HEK293 (cell line): ENCODE results near the gene FAM221B.

ENCODE experiments used
- CTCF ChIA-PET: fragments of 350-600 bp; formaldehyde crosslinking; extraction: SDS; loops from one replicate; lab custom pipeline; 2021; ENCODE audit warnings: antibody characterized with exemption; lab: Yijun Ruan, JAX
- POLR2A ChIA-PET: fragments of 300-600 bp; formaldehyde crosslinking; extraction: SDS; loops from one replicate; lab custom pipeline; 2020; ENCODE audit warnings: antibody characterized with exemption, inconsistent platforms; lab: Yijun Ruan, JAX
- H3K27ac ChIP-seq: fragments of 200-500 bp; sonication (Bioruptor generic); 2 replicates; pipeline ENCODE4 v1.5.1; 2014; ENCODE audit warnings: low read depth, low read length, control low read depth, inconsistent platforms; ENCODE audit errors: extremely low read depth
- H3K36me3 ChIP-seq, 2 experiments: fragments of 200-500 bp in 1 of 2; sonication (Bioruptor generic) in 1 of 2; 1 replicate in 1 of 2; 2 replicates in 1 of 2; pipeline ENCODE4 v1.5.1; 2014 to 2017; ENCODE audit warnings: inconsistent platforms in 2 of 2, low read length in 2 of 2; ENCODE audit not compliant: control insufficient read depth in 2 of 2, insufficient read depth in 1 of 2
- H3K4me1 ChIP-seq: fragments of 200-500 bp; sonication (Bioruptor generic); 2 replicates; pipeline ENCODE4 v1.5.1; 2014; ENCODE audit warnings: mild to moderate bottlenecking, low read length, inconsistent platforms; ENCODE audit not compliant: control insufficient read depth, insufficient read depth
- H3K4me3 ChIP-seq: 2 replicates; pipeline ENCODE4 v1.5.1; 2011; ENCODE audit warnings: low read depth, mild to moderate bottlenecking, control low read depth, low read length, moderate library complexity
- H3K9me3 ChIP-seq: fragments of 200-500 bp; sonication (Bioruptor generic); 2 replicates; pipeline ENCODE4 v1.5.1; 2014; ENCODE audit warnings: low read depth, low read length, inconsistent platforms; ENCODE audit not compliant: control insufficient read depth, insufficient read depth
- FEZF1 ChIP-seq: fragments of 450-650 bp; formaldehyde crosslinking; IDR thresholded peaks from 2 replicates; pipeline ENCODE4 v1.5.1; 2016; ENCODE audit warnings: missing biosample characterization, missing genetic modification characterization
- MZF1 ChIP-seq: fragments of 450-650 bp; formaldehyde crosslinking; IDR thresholded peaks from 2 replicates; pipeline ENCODE4 v1.5.1; 2017; ENCODE audit warnings: missing biosample characterization, missing genetic modification characterization, borderline replicate concordance
- OSR2 ChIP-seq: fragments of 450-650 bp; formaldehyde crosslinking; IDR thresholded peaks from 2 replicates; pipeline ENCODE4 v1.5.1; 2016; ENCODE audit warnings: missing biosample characterization, missing genetic modification characterization
- PATZ1 ChIP-seq: fragments of 450-650 bp; formaldehyde crosslinking; IDR thresholded peaks from 2 replicates; pipeline ENCODE4 v1.5.1; 2016; ENCODE audit warnings: missing biosample characterization, missing genetic modification characterization
- SALL2 ChIP-seq: fragments of 450-650 bp; formaldehyde crosslinking; IDR thresholded peaks from 2 replicates; pipeline ENCODE4 v1.5.0; 2017; ENCODE audit warnings: missing biosample characterization, mild to moderate bottlenecking, missing genetic modification characterization, borderline replicate concordance
- SP2 ChIP-seq: fragments of 450-650 bp; formaldehyde crosslinking; IDR thresholded peaks from 2 replicates; pipeline ENCODE4 v1.5.1; 2016; ENCODE audit warnings: missing biosample characterization, missing genetic modification characterization
- SP7 ChIP-seq: fragments of 450-650 bp; formaldehyde crosslinking; IDR thresholded peaks from 2 replicates; pipeline ENCODE4 v1.5.1; 2016; ENCODE audit warnings: missing biosample characterization, missing genetic modification characterization
- TRIM28 ChIP-seq: IDR thresholded peaks from 2 replicates; pipeline ENCODE4 v1.6.1; 2011; ENCODE audit warnings: low read length, control low read depth, borderline replicate concordance
- ZBTB26 ChIP-seq: fragments of 450-650 bp; formaldehyde crosslinking; optimal IDR thresholded peaks from 2 replicates; pipeline ENCODE3; 2016; ENCODE audit warnings: missing biosample characterization, mild to moderate bottlenecking, missing genetic modification characterization
- ZNF121 ChIP-seq: fragments of 450-650 bp; formaldehyde crosslinking; IDR thresholded peaks from 2 replicates; pipeline ENCODE4 v1.5.1; 2016; ENCODE audit warnings: missing biosample characterization, missing genetic modification characterization
- ZNF157 ChIP-seq: fragments of 450-650 bp; formaldehyde crosslinking; IDR thresholded peaks from 2 replicates; pipeline ENCODE4 v1.5.1; 2016; ENCODE audit warnings: missing biosample characterization, missing genetic modification characterization
- ZNF223 ChIP-seq: fragments of 450-650 bp; formaldehyde crosslinking; IDR thresholded peaks from 2 replicates; pipeline ENCODE4 v1.5.1; 2016; ENCODE audit warnings: missing biosample characterization, missing genetic modification characterization
- ZNF302 ChIP-seq: fragments of 450-650 bp; formaldehyde crosslinking; IDR thresholded peaks from 2 replicates; pipeline ENCODE4 v1.5.1; 2016; ENCODE audit warnings: missing biosample characterization, missing genetic modification characterization, low read depth
- ZNF324 ChIP-seq: fragments of 450-650 bp; formaldehyde crosslinking; IDR thresholded peaks from 2 replicates; pipeline ENCODE4 v1.5.1; 2016; ENCODE audit warnings: missing biosample characterization, missing genetic modification characterization
- ZNF354C ChIP-seq: fragments of 450-650 bp; formaldehyde crosslinking; IDR thresholded peaks from 2 replicates; pipeline ENCODE4 v1.5.1; 2016; ENCODE audit warnings: missing biosample characterization, missing genetic modification characterization, low read depth, borderline replicate concordance
- ZNF366 ChIP-seq: fragments of 450-650 bp; formaldehyde crosslinking; conservative IDR thresholded peaks from 2 replicates; pipeline ENCODE4 v1.5.1; 2016; ENCODE audit warnings: missing biosample characterization, missing genetic modification characterization
- ZNF48 ChIP-seq: fragments of 450-650 bp; formaldehyde crosslinking; IDR thresholded peaks from 2 replicates; pipeline ENCODE4 v1.5.1; 2016; ENCODE audit warnings: missing biosample characterization, missing genetic modification characterization
- ZNF514 ChIP-seq: fragments of 450-650 bp; formaldehyde crosslinking; IDR thresholded peaks from 2 replicates; pipeline ENCODE4 v1.5.1; 2016; ENCODE audit warnings: missing biosample characterization, missing genetic modification characterization
- ZNF548 ChIP-seq: fragments of 450-650 bp; formaldehyde crosslinking; IDR thresholded peaks from 2 replicates; pipeline ENCODE4 v1.5.1; 2016; ENCODE audit warnings: missing biosample characterization, missing genetic modification characterization
- ZNF629 ChIP-seq: fragments of 450-650 bp; formaldehyde crosslinking; IDR thresholded peaks from 2 replicates; pipeline ENCODE4 v1.5.1; 2017; ENCODE audit warnings: missing biosample characterization, missing genetic modification characterization
- ZNF658 ChIP-seq: fragments of 450-650 bp; formaldehyde crosslinking; IDR thresholded peaks from 2 replicates; pipeline ENCODE4; 2016; ENCODE audit warnings: missing biosample characterization, missing genetic modification characterization
- ZNF704 ChIP-seq: fragments of 450-650 bp; formaldehyde crosslinking; IDR thresholded peaks from 2 replicates; pipeline ENCODE4 v1.5.1; 2016; ENCODE audit warnings: missing biosample characterization, missing genetic modification characterization
- ZNF785 ChIP-seq: fragments of 450-650 bp; formaldehyde crosslinking; IDR thresholded peaks from 2 replicates; pipeline ENCODE4 v1.5.1; 2016; ENCODE audit warnings: missing biosample characterization, missing genetic modification characterization
- ZSCAN4 ChIP-seq: fragments of 450-650 bp; formaldehyde crosslinking; IDR thresholded peaks from 2 replicates; pipeline ENCODE4 v1.5.1; 2017; ENCODE audit warnings: missing biosample characterization, missing genetic modification characterization

The FAM221B gene

GRCh38 chr9:35842020-35842745, 13.7 kb upstream of the FAM221B start:
- Histone ChIP-seq H3K4me3 (no peak overlapping the region), H3K27ac (no peak overlapping the region), H3K9me3 (no peaks in the 10 kb centered on the region), H3K4me1 (no peaks in the 10 kb centered on the region), H3K36me3 (peaks cover 0 to 19% of the 10 kb centered on the region in 2 experiments; a peak in 1 of 3 replicates)
- no peak for TF ChIP-seq ZNF48 (tag by site-specific recombination)
- no peak for TF ChIP-seq ZNF157 (tag by site-specific recombination)
- no peak for TF ChIP-seq ZNF302
- TF ChIP-seq ZNF514 (tag by site-specific recombination), result no peak
- TF ChIP-seq PATZ1 (tag by site-specific recombination), result no peak
- no peak for TF ChIP-seq ZNF121
- TF ChIP-seq SP7 (tag by site-specific recombination), result no peak
- TF ChIP-seq TRIM28, result no peak
- TF ChIP-seq MZF1 (tag by site-specific recombination), result no peak
- no peak for TF ChIP-seq ZNF223
- TF ChIP-seq ZNF629 (tag by site-specific recombination), result no peak
- CTCF ChIA-PET, result interaction anchor here (0.6 to 1.6 kb wide), 3 partner anchors 18 to 104 kb away, joined by 3 to 5 read pairs (median 5); no protein-coding TSS in a partner anchor
- POLR2A ChIA-PET, result no interaction called here

- ChIA-PET POLR2A (no interaction called here), CTCF (interaction anchor here (0.6 to 1.6 kb wide), 3 partner anchors 19 to 105 kb away, joined by 3 to 5 read pairs (median 5); no protein-coding TSS in a partner anchor)
These were observed 13.0 kb upstream of the FAM221B start for GRCh38 chr9:35841645-35841900.

GRCh38 chr9:35840881-35841644, 12.5 kb upstream of the FAM221B start:
- no peaks in the 10 kb centered on the region for H3K4me1 ChIP-seq
- CTCF ChIA-PET, result interaction anchor here (0.6 to 2.2 kb wide), 5 partner anchors 15 to 105 kb away, joined by 4 to 11 read pairs (median 5); no protein-coding TSS in a partner anchor
- H3K36me3 ChIP-seq, result peaks cover 0 to 11% of the 10 kb centered on the region in 2 experiments; a peak in 1 of 3 replicates
- H3K4me3 ChIP-seq, result no peak overlapping the region
- no peaks in the 10 kb centered on the region for H3K9me3 ChIP-seq
- no peak overlapping the region for H3K27ac ChIP-seq
- POLR2A ChIA-PET, result no interaction called here
- TF ChIP-seq ZBTB26 (tag by site-specific recombination) (no peak), OSR2 (tag by site-specific recombination) (no peak), ZNF704 (no peak), PATZ1 (tag by site-specific recombination) (no peak), ZNF324 (tag by site-specific recombination) (no peak), SALL2 (tag by site-specific recombination) (no peak), ZSCAN4 (no peak), ZNF366 (tag by site-specific recombination) (no peak), ZNF548 (tag by site-specific recombination) (no peak), SP2 (tag by site-specific recombination) (no peak), ZNF629 (tag by site-specific recombination) (no peak), FEZF1 (tag by site-specific recombination) (no peak), ZNF354C (no peak)

More at GRCh38 chr9:35841645-35841900, 13.0 kb upstream of the FAM221B start:
- Histone ChIP-seq H3K4me3 (no peak overlapping the region), H3K36me3 (peaks cover 0 to 13% of the 10 kb centered on the region in 2 experiments; a peak in 1 of 3 replicates), H3K4me1 (no peaks in the 10 kb centered on the region), H3K27ac (no peak overlapping the region), H3K9me3 (no peaks in the 10 kb centered on the region)
- TF ChIP-seq ZNF121, result no peak
- no peak for TF ChIP-seq ZNF658 (tag by site-specific recombination)
- no peak for TF ChIP-seq ZNF785
